Measurements from ENCODE around the gene PRB3.
A peak's percentile ranks its signal among the peaks of the same experiment; 100 is the strongest.

PRB3 gene

DNA sequence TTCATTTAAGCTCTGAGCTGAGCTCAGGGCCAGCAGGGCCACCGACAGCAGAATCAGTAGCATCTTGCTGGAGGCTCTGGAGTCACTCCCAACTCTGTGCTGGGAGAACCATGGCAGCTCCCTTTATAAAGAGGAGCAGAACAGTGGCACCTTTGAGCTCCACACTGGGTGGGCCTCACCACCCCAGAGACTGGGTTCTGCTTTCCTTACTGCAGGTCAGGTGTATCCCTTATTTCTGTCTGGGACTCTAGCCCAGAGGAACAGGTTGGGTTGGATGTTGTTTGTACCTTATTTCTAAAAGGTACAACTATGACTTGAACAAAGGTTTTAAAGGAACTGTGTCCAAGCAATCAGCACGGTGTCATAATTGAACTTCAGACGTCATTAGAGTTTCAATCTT, at the start of gene PRB3:
TSS of gene PRB3 (minus strand) at position 101 of the 400 bp plus-strand sequence. CDS start at position 63, 38 bp downstream.
- no peak for DNase-seq

DNA sequence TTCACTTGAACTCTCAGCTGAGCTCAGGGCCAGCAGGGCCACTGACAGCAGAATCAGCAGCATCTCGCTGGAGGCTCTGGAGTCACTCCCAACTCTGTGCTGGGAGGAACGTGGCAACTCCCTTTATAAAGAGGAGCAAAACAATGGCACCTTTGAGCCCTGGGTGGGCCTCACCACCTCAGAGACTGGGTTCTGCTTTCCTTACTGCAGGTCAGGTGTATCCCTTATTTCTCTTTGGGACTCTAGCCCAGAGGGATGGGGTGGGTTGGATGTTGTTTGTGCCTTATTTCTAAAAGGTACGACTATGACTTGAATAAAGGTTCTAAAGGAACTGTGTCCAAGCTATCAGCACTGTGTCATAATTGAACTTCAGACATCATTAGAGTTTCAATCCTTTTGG, 40.8 kb upstream of the PRB3 start, which contains the start of gene PRB4:
TSS of gene PRB4 (minus strand) at position 101 of the 400 bp plus-strand sequence. CDS start at position 63, 38 bp downstream.
- no peak for DNase-seq

DNA sequence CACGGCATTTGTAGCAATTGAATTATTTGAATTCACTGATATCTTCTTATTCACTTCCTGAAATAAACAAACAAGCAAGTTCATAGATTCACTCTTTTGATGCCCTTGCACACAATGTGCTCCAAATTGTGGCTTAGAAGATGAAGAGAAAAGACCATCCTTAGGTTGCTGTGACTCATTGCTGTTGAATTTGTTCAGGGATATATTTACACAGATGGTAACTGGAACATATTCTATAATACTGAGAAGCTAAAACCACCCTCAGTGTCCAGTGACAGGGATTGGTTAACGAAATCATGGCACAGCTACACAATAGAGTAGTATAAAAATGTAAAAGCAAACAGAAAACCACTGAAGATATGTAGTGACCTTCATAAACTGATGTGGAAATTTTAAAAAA, 37.6 kb upstream of the PRB3 start:
- no peak for DNase-seq

DNA sequence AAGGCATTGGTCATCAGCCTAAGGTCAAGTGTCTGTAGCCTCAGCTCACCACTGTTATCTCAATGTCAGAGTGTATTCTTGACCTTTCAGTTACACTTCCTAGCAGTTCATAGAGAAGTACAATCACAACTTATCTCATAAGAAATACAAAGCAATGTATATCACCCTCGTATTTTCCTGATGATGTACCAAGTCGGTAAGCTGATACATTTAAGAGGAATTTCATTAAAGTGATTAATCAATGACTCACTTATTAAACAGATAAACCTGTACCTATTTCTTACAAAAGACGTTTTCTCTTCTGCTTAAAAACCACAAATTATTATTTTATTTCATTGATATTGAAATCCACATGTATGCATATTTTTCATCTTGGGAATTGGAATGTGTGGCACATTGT, 3.9 kb upstream of the PRB3 start:
- no peak for DNase-seq

DNA sequence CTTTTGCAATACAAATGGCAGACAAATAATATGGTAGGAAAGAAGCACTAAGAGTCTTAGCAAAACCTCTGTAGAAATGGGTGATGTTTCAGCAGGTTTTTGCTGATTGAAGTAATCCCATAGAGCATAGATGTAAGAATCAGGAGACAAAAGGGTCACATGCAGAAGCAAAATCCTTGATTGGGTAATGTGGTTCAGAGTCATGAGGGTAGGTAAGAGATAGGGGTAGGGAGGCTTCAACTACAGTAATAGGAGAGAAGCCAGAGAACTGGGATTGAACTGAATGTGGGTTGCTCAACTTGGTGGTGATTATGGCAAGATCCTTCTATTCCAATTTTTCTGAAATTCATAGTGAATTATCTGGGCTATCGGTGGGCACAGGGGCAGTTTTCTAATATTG, 5.0 kb downstream of the PRB3 start:
- DNase-seq = no peak

DNA sequence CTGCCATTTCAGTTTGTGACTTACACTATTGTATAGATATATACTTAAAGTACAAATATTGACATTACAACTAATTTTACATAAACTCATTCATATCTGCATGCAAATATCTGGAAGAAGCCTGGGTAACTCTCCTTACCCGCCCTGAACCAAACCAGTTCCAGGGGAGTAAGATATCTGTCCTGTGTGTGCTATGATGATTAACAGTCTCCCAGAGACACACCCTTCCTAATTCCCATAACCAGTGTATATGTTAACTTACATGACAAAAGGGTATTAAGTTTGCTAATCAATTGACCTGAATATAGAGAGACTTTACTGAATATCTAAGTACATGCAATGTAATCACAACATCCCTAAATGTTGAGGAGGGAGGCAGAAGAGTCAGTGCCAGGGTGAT, 23.0 kb downstream of the PRB3 start:
- DNase-seq = no peak

DNA sequence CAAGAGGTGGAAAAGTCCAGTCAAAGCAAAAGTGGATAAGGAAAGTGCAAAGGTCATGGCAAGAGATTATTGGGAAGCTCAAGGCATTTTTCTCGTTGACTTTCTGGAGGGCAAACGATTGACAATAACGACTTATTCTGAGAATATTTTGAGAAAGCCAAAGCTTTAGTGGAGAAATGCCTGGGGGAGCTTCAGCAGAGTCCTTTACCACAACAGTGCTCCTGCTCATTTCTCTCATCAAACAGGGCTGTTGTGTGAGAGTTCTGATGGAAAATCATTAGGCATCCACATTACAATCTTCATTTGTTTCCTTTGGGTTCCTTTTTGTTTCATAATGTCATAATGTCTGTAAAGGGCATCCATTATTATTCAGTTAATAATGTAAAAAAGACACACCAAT, 26.9 kb downstream of the PRB3 start:
- DNase-seq = no peak

DNA sequence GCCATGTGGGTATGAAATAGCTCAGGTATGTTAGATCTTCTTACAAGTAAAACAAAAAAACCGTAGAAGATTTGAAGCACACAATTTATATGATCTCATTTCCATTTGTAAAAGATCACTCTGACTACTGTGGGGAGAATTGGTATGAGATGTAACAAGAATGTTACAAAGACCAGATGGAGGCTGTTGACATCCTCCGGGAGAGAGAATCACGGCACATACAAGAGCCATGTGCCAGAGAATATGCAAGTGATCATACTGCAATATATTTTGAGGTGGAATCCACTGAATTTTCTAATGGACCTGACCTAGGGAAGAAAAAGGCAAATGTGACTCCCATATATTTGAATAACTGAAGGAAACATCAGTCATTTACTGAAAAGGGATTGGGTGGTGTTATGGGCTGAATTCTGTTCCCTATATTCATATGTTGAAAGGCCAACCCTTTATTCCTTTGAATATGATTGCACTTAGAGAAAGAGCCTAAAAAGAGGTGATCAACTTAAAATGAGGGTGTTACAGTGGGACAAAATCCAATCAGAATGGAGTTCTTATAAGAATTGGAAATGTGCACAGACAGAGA, 29.1 kb downstream of the PRB3 start:
- no peak for DNase-seq

DNA sequence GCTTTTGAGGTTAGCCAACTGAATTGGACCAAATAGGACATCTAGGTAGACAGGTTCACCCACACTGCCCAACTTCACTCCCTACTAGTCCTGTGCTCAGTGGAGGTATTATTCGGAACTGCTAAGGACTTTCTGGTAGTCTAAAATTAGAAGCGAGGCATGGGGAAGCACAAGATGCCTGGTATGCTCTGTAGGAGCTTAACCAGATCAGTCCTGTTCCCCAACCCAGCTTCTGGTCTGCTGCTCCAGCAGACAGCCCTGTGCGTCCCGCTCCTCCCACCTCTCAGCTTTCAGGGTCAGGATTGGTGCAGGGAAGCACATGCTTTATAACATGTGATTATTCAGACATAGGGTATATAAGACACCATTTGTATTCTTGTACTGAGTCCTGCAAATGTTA, 31.2 kb downstream of the PRB3 start:
- DNase-seq = no peak

DNA sequence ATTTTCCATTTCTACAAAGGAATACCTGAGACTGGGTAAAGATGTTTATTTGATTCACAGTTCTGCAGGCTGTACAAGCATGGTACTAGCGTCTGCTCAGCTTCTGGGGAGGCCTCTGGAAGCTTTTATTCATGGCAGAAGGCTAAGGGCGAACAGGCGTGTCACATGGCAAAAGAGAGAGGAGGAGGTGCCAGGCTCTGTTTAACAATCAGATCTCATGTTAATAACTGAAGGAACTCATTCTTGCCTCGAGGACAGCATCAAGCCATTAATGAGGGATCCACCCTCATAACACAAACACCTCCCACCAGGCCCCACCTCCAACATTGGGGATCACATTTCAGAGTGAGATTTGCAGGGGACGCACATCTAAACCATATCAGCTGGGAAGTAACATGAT, 36.0 kb downstream of the PRB3 start:
- no peak for DNase-seq

DNA sequence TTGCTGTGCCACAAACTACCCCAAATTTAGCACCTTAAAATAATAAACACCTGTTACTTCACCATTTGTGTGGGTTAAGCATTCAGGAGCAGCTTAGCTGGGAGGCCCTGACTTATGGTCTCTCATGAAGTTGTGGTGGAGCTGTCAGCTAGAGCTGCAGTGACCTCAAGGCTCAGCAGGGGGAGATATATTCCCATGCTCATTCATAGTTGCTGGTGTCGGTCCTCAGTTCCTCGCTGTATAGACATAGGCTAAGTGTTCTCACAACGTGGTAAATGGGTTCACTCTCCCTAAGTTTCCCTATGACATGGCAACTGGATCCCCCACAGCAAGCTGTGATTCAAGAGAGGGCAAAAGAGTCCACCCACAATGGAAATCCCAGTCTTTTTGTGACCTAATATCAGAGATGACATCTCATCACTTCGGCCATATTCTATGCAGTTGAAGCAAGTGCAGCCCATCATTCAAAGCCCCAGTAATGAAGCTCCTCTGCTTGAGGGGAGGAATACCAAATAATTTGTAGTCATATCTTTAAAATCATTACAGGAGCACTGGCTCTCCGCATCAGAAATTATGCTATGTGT, 41.1 kb downstream of the PRB3 start:
- DNase-seq = peak; percentile 59

DNA sequence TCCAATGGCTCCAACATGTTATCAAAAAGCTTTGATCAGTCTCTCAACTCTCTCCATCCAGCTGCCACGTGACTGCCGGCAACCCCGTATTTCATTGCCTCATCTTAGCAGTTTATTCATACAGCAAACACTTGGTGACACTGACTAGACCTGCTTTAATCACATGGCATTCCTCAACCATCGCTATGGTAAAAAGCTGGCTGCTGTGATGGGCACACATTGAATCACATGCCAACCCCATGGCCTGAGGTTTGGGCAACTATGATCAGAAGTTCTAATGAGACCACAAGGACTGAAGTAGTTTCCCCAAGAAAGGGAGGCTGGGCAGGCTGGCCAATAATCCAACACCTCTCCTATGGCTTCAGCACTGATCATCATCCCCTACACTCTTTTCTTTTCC, 42.1 kb downstream of the PRB3 start:
- DNase-seq = no peak

Data from NCI-H1105 treated with DMSO at 0.1 percent for 48 hours (cell line).